Fibroblast of mammary gland (primary cell): Measurements from ENCODE around the gene HCN3.
"Not testable (repeated sequence)": the region's sequence is repeated elsewhere in the genome, so short reads cannot be mapped to it uniquely, and the experiment has no call there.

Experiments used
- DNase-seq: peaks from one replicate; pipeline ENCODE4 v3.0.0-alpha.2; 2010; ENCODE audit warnings: low read depth
- H3K4me3 ChIP-seq: 2 replicates; pipeline ENCODE4 v1.5.1; 2011; ENCODE audit warnings: low read depth, mild to moderate bottlenecking, low read length, moderate library complexity; ENCODE audit not compliant: control insufficient read depth
- CTCF ChIP-seq: conservative IDR thresholded peaks from 2 replicates; pipeline ENCODE4 v1.5.1; 2011; ENCODE audit warnings: low read depth, low read length, inconsistent platforms; ENCODE audit not compliant: control insufficient read depth, insufficient read depth

The HCN3 gene

GRCh38 chr1:155277070-155277901 lies at the start of gene HCN3:
Gene HCN3 (plus strand): TSS chr1:155277463. CDS start chr1:155277591, 128 bp downstream.
- DNase-seq: peak; percentile 94
- TF ChIP-seq CTCF: peak; percentile 12
- H3K4me3 ChIP-seq: peak within 1 kb of the TSS; percentile 58

- peak overlapping the region; percentile 45 for H3K4me3 ChIP-seq
- no peak for DNase-seq
- TF ChIP-seq CTCF: no peak
These were observed 49.2 kb upstream of the HCN3 start for GRCh38 chr1:155228096-155228427.

- DNase-seq, H3K4me3 ChIP-seq: not testable (repeated sequence)
These were observed 46.0 kb upstream of the HCN3 start for GRCh38 chr1:155231302-155231701.

- not testable (repeated sequence) for H3K4me3 ChIP-seq, DNase-seq
These were observed 45.0 kb upstream of the HCN3 start for GRCh38 chr1:155232001-155232978.

GRCh38 chr1:155233502-155233901 lies 43.8 kb upstream of the HCN3 start:
- DNase-seq, H3K4me3 ChIP-seq: not testable (repeated sequence)

- H3K4me3 ChIP-seq, DNase-seq: not testable (repeated sequence)
These were observed 41.9 kb upstream of the HCN3 start for GRCh38 chr1:155235375-155235774.

GRCh38 chr1:155236451-155236850 lies 40.8 kb upstream of the HCN3 start:
- DNase-seq: no peak
- TF ChIP-seq CTCF: no peak
- H3K4me3 ChIP-seq: no peak overlapping the region

- TF ChIP-seq CTCF: no peak
- H3K4me3 ChIP-seq: peak overlapping the region; percentile 57
These were observed 36.1 kb upstream of the HCN3 start for GRCh38 chr1:155241069-155241679.

More at GRCh38 chr1:155241069-155241679, 36.1 kb upstream of the HCN3 start:
- DNase-seq: peak; percentile 88
